DND-41 (cell line): ENCODE data around the gene GPHN.

Source experiments
- ATAC-seq: fragments of 200-7000 bp; cut with Tn5 transposase; 3 replicates; pipeline ENCODE4 v1.9.1; 2021; ENCODE audit warnings: low read depth; ENCODE audit not compliant: insufficient read depth
- DNase-seq: peaks from one replicate; pipeline ENCODE4 v3.0.0-alpha.2; 2020
- H2AFZ ChIP-seq: 2 replicates; pipeline ENCODE4 v1.6.0; 2012; ENCODE audit warnings: low read depth, low read length
- H3K27ac ChIP-seq: 2 replicates; pipeline ENCODE4 v1.5.1; 2012; ENCODE audit warnings: low read length, inconsistent platforms
- H3K27me3 ChIP-seq: fragments of 200-600 bp; sonication (generic); 2 replicates; pipeline ENCODE4 v1.6.0; 2012; ENCODE audit warnings: low read length, mild to moderate bottlenecking, inconsistent platforms; ENCODE audit not compliant: insufficient read depth, poor library complexity
- H3K36me3 ChIP-seq: 2 replicates; pipeline ENCODE4 v1.5.1; 2012; ENCODE audit warnings: low read length, inconsistent platforms; ENCODE audit not compliant: insufficient read depth
- H3K4me1 ChIP-seq: 2 replicates; pipeline ENCODE4 v1.5.1; 2012; ENCODE audit warnings: mild to moderate bottlenecking, low read length; ENCODE audit not compliant: insufficient read depth
- H3K4me2 ChIP-seq: 2 replicates; pipeline ENCODE4 v1.6.0; 2012; ENCODE audit warnings: mild to moderate bottlenecking, moderate library complexity, low read length, inconsistent platforms; ENCODE audit not compliant: insufficient read depth
- H3K4me3 ChIP-seq, 2 experiments: fragments of 200-600 bp in 1 of 2; shearing (Covaris generic) in 1 of 2; 2 replicates each; pipeline ENCODE4 v1.5.1; 2012 to 2016; ENCODE audit warnings: inconsistent platforms in 2 of 2, low read length in 2 of 2, mild to moderate bottlenecking in 2 of 2, low read depth in 1 of 2, moderate library complexity in 1 of 2
- H3K79me2 ChIP-seq: 2 replicates; pipeline ENCODE4 v1.6.0; 2012; ENCODE audit warnings: low read length, inconsistent platforms; ENCODE audit not compliant: insufficient read depth
- H3K9ac ChIP-seq: 2 replicates; pipeline ENCODE4 v1.6.0; 2012; ENCODE audit warnings: low read depth, mild to moderate bottlenecking, inconsistent platforms, low read length, moderate library complexity
- H3K9me3 ChIP-seq: 2 replicates; pipeline ENCODE4 v1.5.1; 2012; ENCODE audit warnings: low read length, moderate library complexity, mild to moderate bottlenecking, inconsistent platforms; ENCODE audit not compliant: insufficient read depth, severe bottlenecking
- H4K20me1 ChIP-seq: 2 replicates; pipeline ENCODE4 v1.6.0; 2012; ENCODE audit warnings: low read length; ENCODE audit not compliant: insufficient read depth
- CTCF ChIP-seq: IDR thresholded peaks from 2 replicates; pipeline ENCODE4 v1.5.1; 2012; ENCODE audit warnings: borderline replicate concordance, low read length, moderate library complexity, mild to moderate bottlenecking; ENCODE audit not compliant: poor library complexity, severe bottlenecking; ENCODE audit errors: extremely low read depth
- EZH2 ChIP-seq: IDR thresholded peaks from 3 replicates; pipeline ENCODE4 v1.6.1; 2012; ENCODE audit warnings: borderline replicate concordance, low read depth, mild to moderate bottlenecking, moderate library complexity, low read length, inconsistent platforms; ENCODE audit not compliant: severe bottlenecking

The GPHN gene

GRCh38 chr14:66600416-66600815 lies 92.5 kb downstream of the GPHN start:
- no peak for ATAC-seq
- no peak for DNase-seq
- Histone ChIP-seq H3K9ac (no peak overlapping the region), H3K4me3 (no peak overlapping the region), H2AFZ (no peak overlapping the region), H3K79me2 (peaks cover 6% of the 10 kb centered on the region; the same call in 1 of the 2 replicates), H3K4me2 (no peak overlapping the region), H3K9me3 (peaks cover 8% of the 10 kb centered on the region), H3K27me3 (no peaks in the 10 kb centered on the region), H3K4me1 (no peaks in the 10 kb centered on the region), H4K20me1 (no peaks in the 10 kb centered on the region), H3K27ac (no peak overlapping the region), H3K36me3 (no peaks in the 10 kb centered on the region)
- TF ChIP-seq EZH2 (no peak), CTCF (no peak)

DNA sequence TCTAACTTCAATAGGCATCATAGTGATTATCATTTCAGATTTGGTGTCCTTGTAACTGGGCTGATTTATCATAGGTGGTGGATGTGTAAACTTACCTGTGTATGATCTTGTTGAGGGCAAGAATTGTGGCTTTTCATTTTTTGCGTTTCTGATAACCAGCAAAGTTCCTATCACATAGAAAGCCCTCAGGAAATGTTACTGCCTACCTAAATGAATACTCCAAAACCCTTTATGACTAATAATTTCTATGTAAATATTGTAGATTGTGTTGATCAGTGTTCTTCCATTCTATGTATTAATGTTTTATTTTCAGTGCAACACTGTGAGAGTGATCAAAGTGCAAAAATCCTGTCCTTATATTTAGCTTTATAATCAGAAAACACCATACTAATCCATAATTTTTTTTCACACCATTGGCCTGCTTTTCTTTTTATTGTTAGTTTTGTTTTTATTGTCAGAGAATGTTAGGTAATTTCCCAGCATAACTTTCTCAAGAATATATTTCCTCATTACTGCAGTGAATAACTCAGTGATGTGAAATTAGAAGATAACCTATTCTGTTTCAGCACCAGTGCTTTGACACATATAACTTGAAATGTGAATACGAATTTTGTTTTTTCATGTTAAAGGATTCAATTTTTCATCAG lies 94.1 kb downstream of the GPHN start:
- no peaks in the 10 kb centered on the region for H4K20me1 ChIP-seq
- no peak for ATAC-seq

DNA sequence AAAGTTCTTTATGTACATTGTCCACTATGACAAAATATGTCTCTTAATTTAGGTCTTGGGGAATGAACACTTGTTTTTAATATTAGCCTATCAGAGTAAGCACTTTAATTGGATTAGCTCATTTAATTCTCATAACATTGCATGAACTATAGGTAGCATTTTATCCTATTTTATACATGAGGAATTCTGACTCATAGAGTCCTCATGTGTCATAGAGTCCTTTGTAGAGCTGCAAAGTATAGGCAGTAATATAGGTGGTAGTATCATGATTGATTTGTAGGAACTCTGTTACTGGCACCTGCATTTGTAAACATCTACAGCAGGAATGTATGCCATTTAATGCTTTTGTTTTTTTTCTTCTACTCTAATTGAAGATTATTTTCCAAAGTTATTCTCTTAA lies 96.0 kb downstream of the GPHN start:
- Histone ChIP-seq H3K4me1 (no peaks in the 10 kb centered on the region), H3K4me3 (no peak overlapping the region), H4K20me1 (no peaks in the 10 kb centered on the region), H3K79me2 (peaks cover 23% of the 10 kb centered on the region; the same call in 1 of the 2 replicates), H3K9me3 (no peaks in the 10 kb centered on the region), H3K9ac (no peak overlapping the region), H3K36me3 (no peaks in the 10 kb centered on the region), H2AFZ (no peak overlapping the region), H3K27ac (no peak overlapping the region), H3K27me3 (no peaks in the 10 kb centered on the region), H3K4me2 (no peak overlapping the region)
- no peak for TF ChIP-seq CTCF
- no peak for TF ChIP-seq EZH2
- no peak for ATAC-seq
- no peak for DNase-seq

More for the DNA sequence above, 94.1 kb downstream of the GPHN start:
- DNase-seq, result no peak
- no peaks in the 10 kb centered on the region for H3K36me3 ChIP-seq
- no peak overlapping the region for H2AFZ ChIP-seq
- H3K9me3 ChIP-seq, result no peaks in the 10 kb centered on the region
- H3K4me3 ChIP-seq, result no peak overlapping the region
- no peak overlapping the region for H3K9ac ChIP-seq
- TF ChIP-seq CTCF (no peak), EZH2 (no peak)
- H3K27me3 ChIP-seq, result no peaks in the 10 kb centered on the region
- H3K4me2 ChIP-seq, result no peak overlapping the region
- H3K27ac ChIP-seq, result no peak overlapping the region
- H3K4me1 ChIP-seq, result no peaks in the 10 kb centered on the region
- H3K79me2 ChIP-seq, result peaks cover 8% of the 10 kb centered on the region; the same call in 1 of the 2 replicates
